ENCODE results near the gene MRPL2.
"Not testable (repeated sequence)": the region's sequence is repeated elsewhere in the genome, so short reads cannot be mapped to it uniquely, and the experiment has no call there.

The MRPL2 gene

GRCh38 chr6:43053545-43054205 lies 5.6 kb downstream of the MRPL2 start, which contains the start of gene CUL7:
Gene CUL7 (minus strand): TSS chr6:43053851. CDS start chr6:43052788, 1,063 bp downstream.
- DNase-seq (ENCODE audit: low read depth in 2 of 2): peak; percentile 77

GRCh38 chr6:43052842-43053544 lies 6.2 kb downstream of the MRPL2 start:
- DNase-seq (ENCODE audit: low read depth in 2 of 2): no peak

GRCh38 chr6:43052225-43052841 lies 6.9 kb downstream of the MRPL2 start:
- DNase-seq (ENCODE audit: low read depth in 2 of 2): no peak

GRCh38 chr6:43050981-43051380 lies 8.3 kb downstream of the MRPL2 start:
- no peak for DNase-seq (ENCODE audit: low read depth in 2 of 2)

- no peak for DNase-seq (ENCODE audit: low read depth in 2 of 2)
Measured at GRCh38 chr6:43047998-43048397, 11.2 kb downstream of the MRPL2 start.

- DNase-seq (ENCODE audit: low read depth in 2 of 2): no peak
Measured at GRCh38 chr6:43045371-43045930, 13.8 kb downstream of the MRPL2 start.

GRCh38 chr6:43043310-43043709 lies 15.9 kb downstream of the MRPL2 start:
- DNase-seq (ENCODE audit: low read depth in 2 of 2): no peak

GRCh38 chr6:43041475-43041874 lies 17.8 kb downstream of the MRPL2 start:
- DNase-seq (ENCODE audit: low read depth in 2 of 2): not testable (repeated sequence)

- no peak for DNase-seq (ENCODE audit: low read depth in 2 of 2)
Measured at GRCh38 chr6:43040542-43041257, 18.5 kb downstream of the MRPL2 start.

GRCh38 chr6:43038727-43039126 lies 20.5 kb downstream of the MRPL2 start:
- no peak for DNase-seq (ENCODE audit: low read depth in 2 of 2)

- DNase-seq (ENCODE audit: low read depth in 2 of 2): no peak
Measured at GRCh38 chr6:43037706-43038105, 21.5 kb downstream of the MRPL2 start.

GRCh38 chr6:43037197-43037596 lies 22.0 kb downstream of the MRPL2 start:
- no peak for DNase-seq (ENCODE audit: low read depth in 2 of 2)

GRCh38 chr6:43036712-43037111 lies 22.5 kb downstream of the MRPL2 start:
- no peak for DNase-seq (ENCODE audit: low read depth in 2 of 2)

- no peak for DNase-seq (ENCODE audit: low read depth in 2 of 2)
Measured at GRCh38 chr6:43035495-43036194, 23.6 kb downstream of the MRPL2 start.

- no peak for DNase-seq (ENCODE audit: low read depth in 2 of 2)
Measured at GRCh38 chr6:43034190-43034525, 25.1 kb downstream of the MRPL2 start.

GRCh38 chr6:43033496-43034189 lies 25.6 kb downstream of the MRPL2 start:
- DNase-seq (ENCODE audit: low read depth in 2 of 2): no peak

- DNase-seq (ENCODE audit: low read depth in 2 of 2): no peak
Measured at GRCh38 chr6:43032326-43032725, 26.9 kb downstream of the MRPL2 start.

GRCh38 chr6:43029120-43029519 lies 30.1 kb downstream of the MRPL2 start:
- DNase-seq (ENCODE audit: low read depth in 2 of 2): no peak

- no peak for DNase-seq (ENCODE audit: low read depth in 2 of 2)
Measured at GRCh38 chr6:43026365-43026764, 32.9 kb downstream of the MRPL2 start.

GRCh38 chr6:43024436-43024835 lies 34.8 kb downstream of the MRPL2 start:
- no peak for DNase-seq (ENCODE audit: low read depth in 2 of 2)
